ENCODE data around the gene SF3B2.

DNA sequence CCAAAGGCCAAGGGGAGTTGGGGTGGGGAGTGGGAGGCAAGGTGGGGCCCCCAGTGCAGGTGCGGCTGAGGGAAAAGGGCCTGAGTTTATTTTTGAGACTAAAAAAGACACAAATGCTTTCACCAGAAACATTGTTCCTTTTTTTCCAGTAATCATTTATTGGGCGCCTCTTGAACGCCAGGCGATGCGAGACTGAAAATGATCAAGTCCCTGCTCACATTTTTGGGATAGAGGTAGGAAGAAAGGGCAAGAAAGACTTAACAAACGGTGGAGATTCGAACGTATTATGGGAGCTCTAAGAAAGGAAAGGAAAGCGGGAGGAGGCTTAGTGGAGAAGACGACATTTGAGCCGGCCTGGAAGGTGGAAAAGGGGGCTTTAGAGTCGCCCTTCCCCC, 796 bp upstream of the SF3B2 start:
- TF ChIP-seq, protein P1, sequence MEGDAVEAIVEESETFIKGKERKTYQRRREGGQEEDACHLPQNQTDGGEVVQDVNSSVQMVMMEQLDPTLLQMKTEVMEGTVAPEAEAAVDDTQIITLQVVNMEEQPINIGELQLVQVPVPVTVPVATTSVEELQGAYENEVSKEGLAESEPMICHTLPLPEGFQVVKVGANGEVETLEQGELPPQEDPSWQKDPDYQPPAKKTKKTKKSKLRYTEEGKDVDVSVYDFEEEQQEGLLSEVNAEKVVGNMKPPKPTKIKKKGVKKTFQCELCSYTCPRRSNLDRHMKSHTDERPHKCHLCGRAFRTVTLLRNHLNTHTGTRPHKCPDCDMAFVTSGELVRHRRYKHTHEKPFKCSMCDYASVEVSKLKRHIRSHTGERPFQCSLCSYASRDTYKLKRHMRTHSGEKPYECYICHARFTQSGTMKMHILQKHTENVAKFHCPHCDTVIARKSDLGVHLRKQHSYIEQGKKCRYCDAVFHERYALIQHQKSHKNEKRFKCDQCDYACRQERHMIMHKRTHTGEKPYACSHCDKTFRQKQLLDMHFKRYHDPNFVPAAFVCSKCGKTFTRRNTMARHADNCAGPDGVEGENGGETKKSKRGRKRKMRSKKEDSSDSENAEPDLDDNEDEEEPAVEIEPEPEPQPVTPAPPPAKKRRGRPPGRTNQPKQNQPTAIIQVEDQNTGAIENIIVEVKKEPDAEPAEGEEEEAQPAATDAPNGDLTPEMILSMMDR (IDR thresholded peaks at IDR 0.05 in 4 of 5, conservative IDR thresholded peaks at IDR 0.05 in 1 of 5), result no peak
- no peak for TF ChIP-seq POLR2A (IDR thresholded peaks at IDR 0.05)
